Measurements from ENCODE around the gene ERVK3-1.
"Not testable (repeated sequence)": the region's sequence is repeated elsewhere in the genome, so short reads cannot be mapped to it uniquely, and the experiment has no call there.

The ERVK3-1 gene

DNA sequence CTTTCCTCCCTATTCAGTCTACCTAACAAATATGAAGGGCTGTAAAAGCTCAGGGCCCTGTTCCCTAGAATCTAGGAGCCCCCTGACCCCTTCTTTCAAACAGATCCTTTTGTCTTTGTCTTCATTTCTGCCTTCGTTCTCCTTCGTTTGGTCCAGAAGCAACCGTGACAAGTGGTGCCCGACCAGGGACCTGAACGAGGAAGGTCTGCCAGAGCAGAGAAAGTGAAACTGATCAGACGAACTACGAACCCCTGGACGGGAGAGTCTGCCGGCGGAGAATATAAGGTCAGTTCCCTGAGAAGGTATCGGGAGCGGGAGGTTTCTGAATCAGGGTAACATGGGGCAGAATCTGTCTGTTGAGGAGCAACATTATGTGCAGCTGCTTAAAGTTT lies 751 bp downstream of the ERVK3-1 start:
- peaks cover 24% of the 10 kb centered on the region for H3K36me3 ChIP-seq (ENCODE audit: low read length)
- H3K9me2 ChIP-seq (replicated peaks; ENCODE audit: insufficient read depth, low read length), result no peaks in the 10 kb centered on the region
- 0 out of 2 replicates have a peak, but pooled peaks cover 2% of the 10 kb centered on the region for H4K20me1 ChIP-seq (ENCODE audit: low read depth, low read length)
- H3K27me3 ChIP-seq (ENCODE audit: low read length), result no peaks in the 10 kb centered on the region
- no peak overlapping the region for H2AFZ ChIP-seq (ENCODE audit: low read depth, low read length, severe bottlenecking)
- peak overlapping the region; percentile 74 for H3K9ac ChIP-seq (ENCODE audit: low read length)
- peak overlapping the region; percentile 32; the same call in 1 of the 2 replicates for H3K27ac ChIP-seq (ENCODE audit: low read depth, low read length)
- no peak for TF ChIP-seq EZH2phosphoT487 (conservative IDR thresholded peaks at IDR 0.05; ENCODE audit: low read length)
- TF ChIP-seq, protein P1, sequence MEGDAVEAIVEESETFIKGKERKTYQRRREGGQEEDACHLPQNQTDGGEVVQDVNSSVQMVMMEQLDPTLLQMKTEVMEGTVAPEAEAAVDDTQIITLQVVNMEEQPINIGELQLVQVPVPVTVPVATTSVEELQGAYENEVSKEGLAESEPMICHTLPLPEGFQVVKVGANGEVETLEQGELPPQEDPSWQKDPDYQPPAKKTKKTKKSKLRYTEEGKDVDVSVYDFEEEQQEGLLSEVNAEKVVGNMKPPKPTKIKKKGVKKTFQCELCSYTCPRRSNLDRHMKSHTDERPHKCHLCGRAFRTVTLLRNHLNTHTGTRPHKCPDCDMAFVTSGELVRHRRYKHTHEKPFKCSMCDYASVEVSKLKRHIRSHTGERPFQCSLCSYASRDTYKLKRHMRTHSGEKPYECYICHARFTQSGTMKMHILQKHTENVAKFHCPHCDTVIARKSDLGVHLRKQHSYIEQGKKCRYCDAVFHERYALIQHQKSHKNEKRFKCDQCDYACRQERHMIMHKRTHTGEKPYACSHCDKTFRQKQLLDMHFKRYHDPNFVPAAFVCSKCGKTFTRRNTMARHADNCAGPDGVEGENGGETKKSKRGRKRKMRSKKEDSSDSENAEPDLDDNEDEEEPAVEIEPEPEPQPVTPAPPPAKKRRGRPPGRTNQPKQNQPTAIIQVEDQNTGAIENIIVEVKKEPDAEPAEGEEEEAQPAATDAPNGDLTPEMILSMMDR (IDR thresholded peaks at IDR 0.05; ENCODE audit: insufficient read depth, low read length, poor library complexity, severe bottlenecking), result no peak
- no peaks in the 10 kb centered on the region for H3K9me3 ChIP-seq (ENCODE audit: insufficient read depth, low read length)
- H3K79me2 ChIP-seq (ENCODE audit: insufficient read depth, low read length), result peaks cover 41% of the 10 kb centered on the region
- H3K4me2 ChIP-seq (ENCODE audit: low read depth, low read length, poor library complexity, severe bottlenecking), result peak overlapping the region; percentile 72
- peak overlapping the region; percentile 71 for H3K4me3 ChIP-seq (ENCODE audit: insufficient read depth, low read length, poor library complexity, severe bottlenecking)
- peaks cover 16% of the 10 kb centered on the region for H3F3A ChIP-seq (ENCODE audit: insufficient read depth)

DNA sequence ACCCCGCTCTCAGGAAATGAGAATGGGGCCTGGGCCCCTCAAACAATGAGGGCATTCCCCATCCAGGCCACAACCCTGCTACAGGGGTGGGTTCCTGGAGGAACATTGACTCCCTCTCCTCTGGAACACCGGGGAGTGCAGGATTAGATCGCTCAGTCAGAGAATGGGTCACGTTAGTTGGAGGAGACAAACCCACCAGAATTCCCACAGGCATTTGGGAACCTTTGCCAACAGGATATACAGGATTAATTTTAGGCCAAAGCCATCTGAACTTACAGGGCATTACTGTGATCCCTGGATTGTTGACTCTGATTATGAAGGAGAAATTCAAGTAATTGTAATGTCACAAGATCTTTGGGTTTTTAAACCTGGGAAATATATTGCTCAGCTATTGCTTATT lies 2.6 kb downstream of the ERVK3-1 start:
- Histone ChIP-seq H3K9me3 (ENCODE audit: insufficient read depth, low read length) (no peaks in the 10 kb centered on the region), H4K20me1 (ENCODE audit: low read depth, low read length) (peaks cover 2% of the 10 kb centered on the region; the same call in 1 of the 2 replicates), H3K9ac (ENCODE audit: low read length) (no peak overlapping the region), H3K36me3 (ENCODE audit: low read length) (peaks cover 35% of the 10 kb centered on the region), H3K4me3 (ENCODE audit: insufficient read depth, low read length, poor library complexity, severe bottlenecking) (no peak overlapping the region), H3K4me2 (ENCODE audit: low read depth, low read length, poor library complexity, severe bottlenecking) (no peak overlapping the region), H3K27me3 (ENCODE audit: low read length) (no peaks in the 10 kb centered on the region), H3K27ac (ENCODE audit: low read depth, low read length) (no peak overlapping the region), H2AFZ (ENCODE audit: low read depth, low read length, severe bottlenecking) (no peak overlapping the region), H3K79me2 (ENCODE audit: insufficient read depth, low read length) (peaks cover 51% of the 10 kb centered on the region), H3F3A (ENCODE audit: insufficient read depth) (peaks cover 8% of the 10 kb centered on the region; the same call in 1 of the 2 replicates), H3K9me2 (replicated peaks; ENCODE audit: insufficient read depth, low read length) (no peaks in the 10 kb centered on the region)
- TF ChIP-seq EZH2phosphoT487 (conservative IDR thresholded peaks at IDR 0.05; ENCODE audit: low read length), result no peak
- TF ChIP-seq, protein P1 (IDR thresholded peaks at IDR 0.05; ENCODE audit: insufficient read depth, low read length, poor library complexity, severe bottlenecking), result no peak

DNA sequence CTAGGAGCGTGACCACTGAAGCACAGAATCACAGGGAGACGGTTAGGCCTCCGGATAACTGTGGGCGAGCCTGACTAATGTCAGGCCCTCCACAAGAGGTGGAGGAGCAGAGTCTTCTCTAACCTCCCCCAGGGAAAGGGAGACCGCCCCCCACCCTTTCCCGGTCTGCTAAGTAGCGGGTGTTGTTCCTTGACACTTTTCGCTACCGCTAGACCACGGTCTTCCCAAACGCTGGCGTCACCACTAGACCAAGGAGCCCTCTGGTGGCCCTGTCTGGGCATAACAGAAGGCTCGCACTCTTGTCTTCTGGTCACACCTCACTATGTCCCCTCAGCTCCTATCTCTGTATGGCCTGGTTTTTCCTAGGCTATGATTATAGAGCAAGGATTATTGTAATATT lies 5.5 kb downstream of the ERVK3-1 start:
- not testable (repeated sequence) for H3F3A ChIP-seq (ENCODE audit: insufficient read depth); H3K9me3 ChIP-seq (ENCODE audit: insufficient read depth, low read length); H2AFZ ChIP-seq (ENCODE audit: low read depth, low read length, severe bottlenecking); H3K27ac ChIP-seq (ENCODE audit: low read depth, low read length); H3K9me2 ChIP-seq (replicated peaks; ENCODE audit: insufficient read depth, low read length); H4K20me1 ChIP-seq (ENCODE audit: low read depth, low read length); H3K4me3 ChIP-seq (ENCODE audit: insufficient read depth, low read length, poor library complexity, severe bottlenecking); H3K27me3 ChIP-seq (ENCODE audit: low read length); H3K4me2 ChIP-seq (ENCODE audit: low read depth, low read length, poor library complexity, severe bottlenecking); H3K9ac ChIP-seq (ENCODE audit: low read length)
- peaks cover 42% of the 10 kb centered on the region for H3K36me3 ChIP-seq (ENCODE audit: low read length)
- H3K79me2 ChIP-seq (ENCODE audit: insufficient read depth, low read length), result peaks cover 38% of the 10 kb centered on the region

DNA sequence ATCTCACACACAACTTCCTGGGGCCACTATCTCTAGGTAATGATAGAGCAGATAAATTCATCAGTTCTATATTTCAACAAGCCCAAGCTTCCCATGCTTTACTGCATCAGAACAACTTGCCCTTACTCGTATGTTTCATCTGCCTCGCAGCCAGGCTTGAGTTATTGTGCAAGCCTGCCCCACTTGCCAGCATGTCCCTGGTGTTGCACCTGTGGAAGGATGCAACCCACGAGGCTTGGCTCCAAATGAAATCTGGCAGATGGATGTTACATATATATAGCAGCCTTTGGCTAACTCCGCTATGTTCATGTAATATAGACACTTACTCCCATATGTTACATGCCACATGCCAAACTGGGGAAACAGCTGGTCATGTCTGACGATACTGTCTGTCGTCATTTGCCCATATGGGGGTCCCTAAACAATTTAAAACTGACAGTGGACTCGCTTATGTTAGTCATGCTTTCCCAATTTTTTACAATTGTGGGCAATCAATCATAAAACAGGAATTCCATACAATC lies 6.2 kb downstream of the ERVK3-1 start:
- Histone ChIP-seq H3K27me3 (ENCODE audit: low read length) (no peaks in the 10 kb centered on the region), H3K4me2 (ENCODE audit: low read depth, low read length, poor library complexity, severe bottlenecking) (no peak overlapping the region), H3K36me3 (ENCODE audit: low read length) (peaks cover 40% of the 10 kb centered on the region), H3F3A (ENCODE audit: insufficient read depth) (no peaks in the 10 kb centered on the region), H4K20me1 (ENCODE audit: low read depth, low read length) (peaks cover 2% of the 10 kb centered on the region; the same call in 1 of the 2 replicates), H3K9ac (ENCODE audit: low read length) (no peak overlapping the region), H3K9me2 (replicated peaks; ENCODE audit: insufficient read depth, low read length) (no peaks in the 10 kb centered on the region), H3K4me3 (ENCODE audit: insufficient read depth, low read length, poor library complexity, severe bottlenecking) (no peak overlapping the region), H3K79me2 (ENCODE audit: insufficient read depth, low read length) (peaks cover 30% of the 10 kb centered on the region), H2AFZ (ENCODE audit: low read depth, low read length, severe bottlenecking) (no peak overlapping the region), H3K9me3 (ENCODE audit: insufficient read depth, low read length) (no peaks in the 10 kb centered on the region), H3K27ac (ENCODE audit: low read depth, low read length) (no peak overlapping the region)
- no peak for TF ChIP-seq EZH2phosphoT487 (conservative IDR thresholded peaks at IDR 0.05; ENCODE audit: low read length)
- TF ChIP-seq, protein P1 (IDR thresholded peaks at IDR 0.05; ENCODE audit: insufficient read depth, low read length, poor library complexity, severe bottlenecking), result no peak

Data from SU-DHL-6 (cell line).